BLaER1 (cell line): ENCODE data around the gene CCNH.

Source experiments
- H3K27ac ChIP-seq: shearing (Covaris generic); formaldehyde crosslinking; 2 replicates; pipeline ENCODE4 v1.8.1; 2022
- H3K27me3 ChIP-seq: shearing (Covaris generic); formaldehyde crosslinking; 2 replicates; pipeline ENCODE4 v1.8.1; 2022
- H3K36me3 ChIP-seq: shearing (Covaris generic); formaldehyde crosslinking; 2 replicates; pipeline ENCODE4 v1.8.1; 2022
- H3K4me1 ChIP-seq: shearing (Covaris generic); formaldehyde crosslinking; 2 replicates; pipeline ENCODE4 v1.8.1; 2022
- H3K4me2 ChIP-seq: shearing (Covaris generic); formaldehyde crosslinking; 2 replicates; pipeline ENCODE4 v1.8.1; 2022
- H3K4me3 ChIP-seq: shearing (Covaris generic); formaldehyde crosslinking; 2 replicates; pipeline ENCODE4 v1.8.1; 2022
- H3K9ac ChIP-seq: shearing (Covaris generic); formaldehyde crosslinking; 2 replicates; pipeline ENCODE4 v1.8.1; 2022
- H3K9me3 ChIP-seq: shearing (Covaris generic); formaldehyde crosslinking; 2 replicates; pipeline ENCODE4 v1.8.1; 2022
- H4K20me1 ChIP-seq: shearing (Covaris generic); formaldehyde crosslinking; 2 replicates; pipeline ENCODE4 v1.8.1; 2022
- Cebpa-rat ChIP-seq: shearing (Covaris generic); IDR thresholded peaks from 2 replicates; pipeline ENCODE4 v1.8.1; 2022

Gene CCNH

GRCh38 chr5:87405472-87406155 lies 7.1 kb downstream of the CCNH start:
- H3K27me3 ChIP-seq = no peaks in the 10 kb centered on the region
- no peak overlapping the region for H3K27ac ChIP-seq
- no peak overlapping the region for H3K9ac ChIP-seq
- H3K4me2 ChIP-seq = no peak overlapping the region
- H3K4me1 ChIP-seq = peaks cover 7% of the 10 kb centered on the region
- no peak overlapping the region for H3K4me3 ChIP-seq
- no peak for TF ChIP-seq Cebpa-rat
- H3K36me3 ChIP-seq = peaks cover 86% of the 10 kb centered on the region
- H3K9me3 ChIP-seq = no peaks in the 10 kb centered on the region
- peaks cover 72% of the 10 kb centered on the region for H4K20me1 ChIP-seq

DNA sequence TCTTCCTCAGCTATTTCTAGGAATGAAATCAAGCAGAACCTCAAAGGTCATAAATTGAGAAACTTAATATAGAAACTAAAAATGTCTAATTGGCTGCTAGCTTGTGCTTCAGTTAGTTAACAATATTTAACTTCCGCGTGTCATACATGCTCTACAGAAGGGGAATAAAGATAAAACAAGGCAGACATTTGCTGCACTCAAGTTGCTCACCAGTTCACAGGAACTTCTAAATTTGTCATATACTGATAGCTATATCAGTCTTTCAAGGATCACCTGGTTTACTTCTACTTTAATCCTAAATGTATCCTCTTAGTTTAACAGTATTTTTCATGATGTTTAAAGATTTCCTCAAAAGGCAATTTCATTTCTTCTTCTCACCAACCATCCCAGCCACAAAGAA lies 8.4 kb downstream of the CCNH start:
- Histone ChIP-seq H3K9me3 (no peaks in the 10 kb centered on the region), H3K4me1 (no peaks in the 10 kb centered on the region), H3K9ac (no peak overlapping the region), H3K27me3 (no peaks in the 10 kb centered on the region), H3K4me3 (no peak overlapping the region), H3K27ac (no peak overlapping the region), H3K4me2 (no peak overlapping the region), H3K36me3 (peaks cover 85% of the 10 kb centered on the region), H4K20me1 (peaks cover 74% of the 10 kb centered on the region)
- no peak for TF ChIP-seq Cebpa-rat

GRCh38 chr5:87403899-87404298 lies 8.8 kb downstream of the CCNH start:
- H3K9me3 ChIP-seq = no peaks in the 10 kb centered on the region
- no peak overlapping the region for H3K4me3 ChIP-seq
- H3K4me2 ChIP-seq = no peak overlapping the region
- peaks cover 86% of the 10 kb centered on the region for H3K36me3 ChIP-seq
- H3K27ac ChIP-seq = no peak overlapping the region
- no peak overlapping the region for H3K9ac ChIP-seq
- no peaks in the 10 kb centered on the region for H3K27me3 ChIP-seq
- no peaks in the 10 kb centered on the region for H3K4me1 ChIP-seq
- H4K20me1 ChIP-seq = peaks cover 76% of the 10 kb centered on the region
- no peak for TF ChIP-seq Cebpa-rat

DNA sequence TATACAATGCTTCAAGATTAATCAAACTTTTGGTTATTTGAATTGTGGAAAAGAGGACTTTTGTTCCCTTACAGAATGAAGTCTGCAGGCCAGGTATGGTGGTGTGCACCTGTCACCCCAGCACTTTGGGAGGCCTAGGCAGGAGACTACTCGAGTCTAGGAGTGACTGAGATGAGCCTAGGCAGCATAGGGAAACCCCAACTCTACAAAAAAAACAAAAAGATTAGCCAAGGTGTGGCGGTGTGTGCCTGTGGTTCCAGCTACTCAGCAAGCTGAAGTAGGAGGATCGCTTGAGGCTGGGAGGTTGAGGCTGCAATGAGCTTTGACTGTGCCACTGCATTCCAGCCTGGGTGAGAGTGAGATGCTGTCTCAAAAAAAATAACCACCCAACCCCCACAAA lies 9.3 kb downstream of the CCNH start:
- H4K20me1 ChIP-seq = peaks cover 76% of the 10 kb centered on the region
- no peak overlapping the region for H3K9ac ChIP-seq
- no peak overlapping the region for H3K4me2 ChIP-seq
- H3K36me3 ChIP-seq = peaks cover 86% of the 10 kb centered on the region
- H3K4me3 ChIP-seq = no peak overlapping the region
- H3K9me3 ChIP-seq = no peaks in the 10 kb centered on the region
- no peak overlapping the region for H3K27ac ChIP-seq
- H3K4me1 ChIP-seq = no peaks in the 10 kb centered on the region
- no peak for TF ChIP-seq Cebpa-rat
- H3K27me3 ChIP-seq = no peaks in the 10 kb centered on the region

GRCh38 chr5:87401626-87402025 lies 11.1 kb downstream of the CCNH start:
- Histone ChIP-seq H3K9ac (no peak overlapping the region), H4K20me1 (peaks cover 80% of the 10 kb centered on the region), H3K27me3 (no peaks in the 10 kb centered on the region), H3K4me1 (no peaks in the 10 kb centered on the region), H3K27ac (no peak overlapping the region), H3K4me2 (no peak overlapping the region), H3K4me3 (no peak overlapping the region), H3K36me3 (peaks cover 88% of the 10 kb centered on the region), H3K9me3 (no peaks in the 10 kb centered on the region)
- no peak for TF ChIP-seq Cebpa-rat

DNA sequence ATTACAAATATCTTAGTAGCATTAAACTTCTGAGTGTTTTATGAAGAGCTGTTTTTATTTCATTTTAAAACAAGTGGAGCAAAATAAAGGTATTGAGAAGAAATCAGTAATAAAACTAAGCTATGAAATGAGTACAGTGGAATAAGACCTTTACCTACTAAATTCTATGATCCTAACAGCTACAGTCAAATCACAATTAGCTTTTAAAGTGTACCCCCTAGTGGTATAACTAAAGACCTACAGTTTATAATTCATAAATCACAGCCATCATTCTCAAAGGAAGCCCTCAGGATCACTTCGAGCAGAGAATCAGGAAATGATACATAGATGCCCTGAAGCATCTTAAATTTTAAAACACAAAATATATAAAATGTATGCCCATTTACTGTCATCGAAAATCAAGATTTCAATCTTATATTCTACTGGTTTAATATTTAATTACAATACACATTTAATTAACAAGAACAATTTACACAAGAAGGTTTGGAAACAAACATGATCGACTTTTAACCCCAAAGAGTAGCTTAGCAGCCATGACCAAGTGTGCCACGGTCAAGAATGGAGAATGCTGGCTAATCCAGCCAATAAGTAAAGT lies 12.3 kb downstream of the CCNH start:
- Histone ChIP-seq H3K9me3 (no peaks in the 10 kb centered on the region), H3K4me1 (no peaks in the 10 kb centered on the region), H3K36me3 (peaks cover 88% of the 10 kb centered on the region), H3K9ac (no peak overlapping the region), H3K27me3 (no peaks in the 10 kb centered on the region), H3K4me3 (no peak overlapping the region), H3K4me2 (no peak overlapping the region), H4K20me1 (peaks cover 77% of the 10 kb centered on the region), H3K27ac (no peak overlapping the region)
- TF ChIP-seq Cebpa-rat = no peak

DNA sequence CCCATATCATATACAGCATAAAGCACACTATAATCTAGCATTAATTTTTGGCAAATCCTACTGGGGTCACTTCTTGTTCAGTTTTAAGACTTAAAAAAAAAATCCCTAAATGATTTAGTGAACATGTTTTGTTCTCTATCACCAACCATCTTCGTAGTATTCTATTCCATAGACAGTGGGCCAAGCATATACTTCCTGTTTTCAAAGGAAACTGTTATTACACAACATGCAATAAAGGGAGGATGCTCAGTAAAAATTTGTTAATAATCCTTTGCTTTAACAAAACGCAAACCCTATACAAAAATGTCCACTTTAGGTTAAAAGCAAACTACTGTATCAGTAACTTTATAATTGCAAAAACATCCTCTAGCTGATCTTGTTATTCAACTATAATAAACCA lies 13.0 kb downstream of the CCNH start:
- Histone ChIP-seq H3K4me1 (no peaks in the 10 kb centered on the region), H3K9ac (no peak overlapping the region), H3K27ac (no peak overlapping the region), H3K4me3 (no peak overlapping the region), H3K27me3 (no peaks in the 10 kb centered on the region), H3K4me2 (no peak overlapping the region), H3K9me3 (no peaks in the 10 kb centered on the region), H3K36me3 (peaks cover 88% of the 10 kb centered on the region), H4K20me1 (peaks cover 77% of the 10 kb centered on the region)
- no peak for TF ChIP-seq Cebpa-rat

DNA sequence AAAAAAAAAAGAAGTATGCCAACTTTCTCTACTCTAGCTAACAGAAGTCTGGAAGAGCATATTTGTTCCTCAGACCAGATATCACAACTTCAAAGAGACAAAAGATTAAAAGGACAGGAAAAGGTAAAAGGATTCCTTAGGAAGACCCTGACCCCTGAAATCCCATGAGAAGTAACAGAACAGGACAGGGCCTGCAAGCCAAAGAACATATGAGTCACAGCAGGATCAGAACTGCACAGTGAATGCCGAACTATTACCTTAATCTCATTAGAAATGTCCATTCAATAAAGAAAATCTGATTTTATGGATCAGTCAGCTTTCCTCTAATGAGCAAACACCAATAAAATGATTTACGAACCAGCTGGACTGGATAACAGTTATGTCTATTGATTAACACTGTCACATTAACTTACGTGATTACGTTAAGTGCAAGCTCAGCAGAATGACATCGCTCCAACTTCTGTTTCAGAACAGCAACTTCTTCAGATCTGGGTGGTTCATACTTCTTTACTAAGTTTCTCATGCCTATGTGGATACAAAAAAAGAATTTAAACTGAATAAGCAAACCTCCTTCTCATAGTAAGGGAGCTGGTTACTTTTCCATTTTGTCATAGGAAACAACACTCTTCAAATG lies 13.6 kb downstream of the CCNH start:
- Histone ChIP-seq H3K36me3 (peaks cover 86% of the 10 kb centered on the region), H3K4me1 (no peaks in the 10 kb centered on the region), H3K4me3 (no peak overlapping the region), H4K20me1 (peaks cover 71% of the 10 kb centered on the region), H3K27me3 (no peaks in the 10 kb centered on the region), H3K4me2 (no peak overlapping the region), H3K27ac (no peak overlapping the region), H3K9me3 (no peaks in the 10 kb centered on the region), H3K9ac (no peak overlapping the region)
- no peak for TF ChIP-seq Cebpa-rat

DNA sequence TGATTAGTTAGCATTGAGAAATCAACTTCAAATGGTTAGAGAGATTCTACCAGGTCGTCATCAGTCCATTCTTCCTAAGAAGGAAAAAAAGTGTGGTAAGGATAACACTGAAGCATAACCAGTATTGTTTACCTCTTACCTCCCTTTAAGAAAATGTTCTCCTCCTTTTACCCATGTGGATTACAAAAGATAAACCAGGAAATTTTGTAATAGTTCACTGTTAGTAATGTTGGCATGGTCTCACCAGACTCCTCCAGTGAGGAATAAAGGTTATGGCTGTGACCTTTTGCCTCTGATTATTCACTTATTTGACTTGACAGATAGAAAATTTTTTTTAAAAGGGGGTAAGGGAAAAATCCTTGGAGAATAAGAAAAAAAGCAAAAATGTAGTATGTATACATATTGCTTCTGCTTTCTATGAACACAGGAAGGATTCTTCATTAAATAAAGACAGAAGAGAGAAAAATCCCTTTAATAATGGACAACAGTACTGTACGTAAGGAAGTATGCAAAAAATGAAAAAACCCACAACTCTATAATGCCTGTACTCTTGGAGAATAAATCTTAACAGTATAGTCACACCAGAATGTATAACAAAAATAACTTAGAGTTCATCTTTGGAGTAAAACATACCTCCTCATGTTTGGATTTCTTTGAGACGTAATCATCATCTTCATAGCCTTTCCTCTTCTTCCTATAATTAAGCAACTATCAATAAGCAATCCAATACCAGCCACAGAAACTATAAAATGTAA lies 18.1 kb downstream of the CCNH start:
- peaks cover 98% of the 10 kb centered on the region for H3K36me3 ChIP-seq
- no peak overlapping the region for H3K4me3 ChIP-seq
- H3K4me2 ChIP-seq = no peak overlapping the region
- no peak for TF ChIP-seq Cebpa-rat
- no peaks in the 10 kb centered on the region for H3K27me3 ChIP-seq
- H3K27ac ChIP-seq = no peak overlapping the region
- H3K9ac ChIP-seq = no peak overlapping the region
- peaks cover 53% of the 10 kb centered on the region for H4K20me1 ChIP-seq
- no peaks in the 10 kb centered on the region for H3K9me3 ChIP-seq
- no peaks in the 10 kb centered on the region for H3K4me1 ChIP-seq

GRCh38 chr5:87393331-87393730 lies 19.4 kb downstream of the CCNH start:
- no peak for TF ChIP-seq Cebpa-rat
- Histone ChIP-seq H3K27me3 (no peaks in the 10 kb centered on the region), H3K4me2 (no peak overlapping the region), H3K36me3 (peaks cover 98% of the 10 kb centered on the region), H3K9me3 (no peaks in the 10 kb centered on the region), H3K4me1 (no peaks in the 10 kb centered on the region), H3K4me3 (no peak overlapping the region), H4K20me1 (peaks cover 40% of the 10 kb centered on the region), H3K27ac (no peak overlapping the region), H3K9ac (no peak overlapping the region)
